Cerebellar nuclear complex (tissue), 1 donor: ENCODE data around the gene ANGPT4.

Experiments
- DNase-seq, 2 experiments: peaks; one replicate each; lab custom pipeline; 2025; lab: John Stamatoyannopoulos, UW

ANGPT4 gene

GRCh38 chr20:940926-941325, 24.8 kb upstream of the ANGPT4 start:
- DNase-seq, result no peak

DNA sequence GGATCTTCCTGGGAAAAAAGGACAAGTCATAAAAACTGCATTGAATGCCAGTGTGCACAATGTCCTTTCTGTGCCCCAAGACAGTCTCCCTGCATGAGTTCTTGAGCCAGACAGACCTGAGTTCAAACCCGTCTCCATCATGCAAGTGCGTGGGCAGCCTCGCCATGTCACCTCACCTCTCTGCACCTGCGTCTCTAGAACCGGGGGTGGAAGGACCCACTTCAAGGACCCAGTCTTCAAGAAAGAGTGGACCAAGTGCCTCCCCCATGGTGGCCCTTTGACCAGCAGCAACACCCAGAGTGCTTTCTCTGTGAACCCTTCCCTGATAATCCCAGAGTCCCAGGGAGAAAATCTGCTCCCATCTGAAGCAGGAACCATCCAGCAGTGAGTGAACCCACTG, 23.5 kb upstream of the ANGPT4 start:
- DNase-seq, result no peak

DNA sequence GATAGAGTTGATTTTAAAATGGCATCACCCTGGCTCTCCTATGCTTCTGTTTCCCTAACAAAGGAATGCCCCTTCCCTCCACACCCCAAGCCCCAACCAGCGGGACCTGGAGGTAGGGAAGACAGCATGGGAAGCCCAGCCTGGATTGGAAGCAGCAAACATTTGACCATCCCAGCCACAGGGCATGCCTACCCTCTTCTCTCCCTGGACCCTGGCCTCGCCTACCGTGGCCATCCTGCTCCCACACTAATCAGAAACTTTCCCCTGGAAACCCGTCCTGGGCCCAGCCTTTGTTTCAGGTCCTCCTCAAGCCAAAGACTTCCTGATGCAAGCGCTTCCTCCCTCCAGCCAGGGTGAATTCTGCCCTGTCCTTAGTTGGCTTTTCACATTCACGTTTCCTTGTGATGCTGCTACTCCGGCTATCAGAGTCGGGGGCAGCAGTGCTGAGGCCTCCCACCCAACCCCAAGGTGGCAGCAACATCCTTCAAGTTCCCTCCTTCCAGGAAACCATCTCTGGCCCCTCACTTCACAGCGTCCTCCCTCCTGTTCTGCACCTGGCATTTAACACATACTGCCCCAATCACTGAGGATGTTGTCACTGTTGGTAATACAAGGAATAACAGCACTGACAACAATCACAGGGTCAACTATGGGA, 18.2 kb upstream of the ANGPT4 start:
- DNase-seq, result no peak

- DNase-seq, result no peak
Observed at GRCh38 chr20:933029-933428, 16.9 kb upstream of the ANGPT4 start.

GRCh38 chr20:931401-931800, 15.3 kb upstream of the ANGPT4 start:
- no peak for DNase-seq

- no peak for DNase-seq
Observed at GRCh38 chr20:926670-927069, 10.5 kb upstream of the ANGPT4 start.

DNA sequence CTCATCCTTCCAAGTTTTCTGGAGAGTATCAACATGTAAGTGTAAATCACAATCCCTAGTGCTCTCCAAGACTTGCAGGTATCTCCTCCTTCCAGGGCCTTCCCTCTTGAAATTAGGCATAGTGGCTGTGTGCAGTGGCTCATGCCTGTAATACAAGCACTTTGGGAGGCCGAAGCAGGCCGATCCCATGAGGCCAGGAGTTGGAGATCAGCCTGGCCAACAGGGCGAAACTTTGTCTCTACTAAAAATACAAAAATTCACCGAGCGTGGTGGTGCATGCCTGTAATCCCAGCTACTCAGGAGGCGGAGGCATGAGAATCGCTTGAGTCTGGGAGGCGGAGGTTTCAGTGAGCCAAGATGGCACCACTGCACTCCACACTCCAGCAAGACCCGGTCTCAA, 9.4 kb upstream of the ANGPT4 start:
- DNase-seq, result no peak

- no peak for DNase-seq
Observed at GRCh38 chr20:924639-925038, 8.5 kb upstream of the ANGPT4 start.

DNA sequence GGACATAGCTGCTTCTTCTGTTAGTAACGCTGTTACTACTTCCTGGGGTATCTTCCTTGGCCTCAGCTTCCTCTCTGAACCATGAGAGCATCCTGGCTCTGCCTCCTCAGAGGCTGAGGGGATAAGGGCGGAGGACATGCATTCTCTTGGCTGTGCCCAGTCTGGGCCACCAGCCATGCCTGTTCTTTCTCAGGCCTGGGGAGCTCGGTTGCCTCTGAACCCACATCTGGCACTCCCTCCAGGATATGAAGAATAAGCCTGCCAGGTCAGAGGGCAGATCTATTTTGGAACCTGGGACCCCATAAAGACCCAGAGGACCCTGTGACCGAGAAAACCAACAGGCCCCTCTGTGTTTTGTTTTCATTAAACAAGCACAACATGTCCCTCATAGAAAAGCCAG, 6.6 kb upstream of the ANGPT4 start:
- DNase-seq, result no peak

DNA sequence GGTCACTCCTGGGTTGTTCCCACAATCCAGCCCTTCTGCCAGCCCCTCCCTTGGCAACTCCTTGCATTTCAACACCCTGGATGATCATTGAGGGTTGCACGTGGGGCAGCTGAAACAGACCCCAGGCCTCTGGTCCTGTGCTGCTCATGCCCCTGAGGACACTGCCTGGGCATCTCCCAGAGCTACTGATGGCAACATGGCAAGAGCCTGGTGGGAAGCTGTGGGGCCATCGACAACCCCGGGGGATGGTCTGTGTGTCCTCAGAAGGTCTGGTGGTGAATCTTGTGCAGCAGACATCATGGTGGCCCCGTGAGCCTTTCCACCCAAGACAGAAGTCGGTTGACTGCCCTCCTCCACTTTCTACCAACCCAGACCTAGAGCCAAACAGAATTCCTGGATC, 4.9 kb upstream of the ANGPT4 start:
- no peak for DNase-seq

DNA sequence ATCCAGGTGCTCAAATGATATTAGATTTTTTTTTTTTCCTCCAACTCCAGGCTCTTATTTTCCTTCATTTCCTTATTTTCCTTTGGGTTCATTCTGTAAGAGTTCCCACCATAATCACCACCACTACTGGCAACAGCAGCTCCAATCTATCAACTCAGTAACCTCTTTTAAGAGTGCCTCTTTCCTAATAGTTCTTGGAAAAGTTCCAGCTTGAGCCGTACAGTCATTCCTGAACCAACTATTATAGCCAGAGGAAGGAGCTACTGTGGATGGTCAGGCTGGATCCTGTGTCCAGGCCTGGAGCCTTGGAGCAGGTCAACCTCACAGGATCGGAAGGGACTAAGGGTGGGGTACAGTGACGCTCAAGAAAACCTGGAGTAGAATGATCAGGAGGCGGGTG, 4.2 kb upstream of the ANGPT4 start:
- DNase-seq, result no peak

DNA sequence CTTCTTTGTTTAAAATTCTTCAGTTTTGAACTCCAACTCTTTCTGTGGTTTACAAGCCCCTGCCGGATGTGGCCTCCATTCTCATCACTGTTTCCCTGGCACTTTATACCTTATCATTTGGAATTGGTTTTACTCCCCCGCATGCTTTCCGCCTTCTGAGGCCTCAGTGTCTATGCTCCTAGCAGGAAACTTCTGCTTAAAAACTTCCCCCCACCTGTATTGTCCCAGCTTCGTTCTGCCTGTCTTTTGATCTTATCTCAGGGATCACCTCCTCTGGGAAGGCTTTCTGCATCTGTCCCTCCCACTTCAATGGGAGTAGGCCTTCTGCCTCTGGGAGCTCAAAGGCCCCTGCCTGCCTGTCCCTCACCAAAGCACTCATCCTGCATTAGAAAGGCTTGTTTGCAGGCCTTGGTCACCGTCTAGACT, 3.4 kb upstream of the ANGPT4 start:
- DNase-seq, result no peak

- DNase-seq, result no peak
Observed at GRCh38 chr20:917416-917815, 1.3 kb upstream of the ANGPT4 start.

- DNase-seq, result no peak
Observed at GRCh38 chr20:916825-917224, 691 bp upstream of the ANGPT4 start.

DNA sequence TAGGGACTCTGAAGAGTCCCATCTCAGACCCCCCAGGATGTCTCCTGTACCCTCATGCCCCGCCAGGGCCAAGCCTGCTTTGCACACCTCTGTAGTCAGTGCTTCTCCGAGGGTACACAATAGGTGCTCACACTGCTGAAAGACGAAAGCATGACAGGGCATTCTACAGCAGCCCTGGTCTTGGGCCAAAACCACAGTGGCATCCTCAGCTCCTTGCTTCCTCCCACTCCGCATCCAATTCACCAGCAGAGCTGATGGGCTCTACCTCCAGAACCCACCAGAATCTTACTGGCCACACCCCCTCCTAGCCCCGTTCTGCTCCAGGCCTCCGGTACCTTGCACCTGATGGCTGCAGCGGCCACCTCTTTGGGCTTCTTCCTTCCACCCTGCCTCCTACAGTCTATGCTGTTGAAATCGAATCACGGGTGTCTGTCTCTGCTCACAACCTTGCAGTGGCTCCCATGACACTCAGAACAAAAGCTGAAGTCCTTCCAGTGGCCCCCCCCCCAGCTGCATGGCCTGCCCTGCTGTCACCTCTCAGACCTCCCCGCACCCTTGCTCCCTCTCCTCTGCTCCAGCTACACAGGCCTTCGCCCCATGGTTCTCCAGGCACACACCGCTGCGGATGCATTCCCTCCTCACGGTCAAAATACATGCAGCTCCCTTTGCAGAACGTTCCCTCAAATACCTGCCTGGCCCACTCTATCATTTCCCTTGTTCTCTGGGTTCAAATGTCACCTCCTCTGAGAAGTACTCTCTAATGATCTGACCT, 1.2 kb downstream of the ANGPT4 start:
- no peak for DNase-seq

DNA sequence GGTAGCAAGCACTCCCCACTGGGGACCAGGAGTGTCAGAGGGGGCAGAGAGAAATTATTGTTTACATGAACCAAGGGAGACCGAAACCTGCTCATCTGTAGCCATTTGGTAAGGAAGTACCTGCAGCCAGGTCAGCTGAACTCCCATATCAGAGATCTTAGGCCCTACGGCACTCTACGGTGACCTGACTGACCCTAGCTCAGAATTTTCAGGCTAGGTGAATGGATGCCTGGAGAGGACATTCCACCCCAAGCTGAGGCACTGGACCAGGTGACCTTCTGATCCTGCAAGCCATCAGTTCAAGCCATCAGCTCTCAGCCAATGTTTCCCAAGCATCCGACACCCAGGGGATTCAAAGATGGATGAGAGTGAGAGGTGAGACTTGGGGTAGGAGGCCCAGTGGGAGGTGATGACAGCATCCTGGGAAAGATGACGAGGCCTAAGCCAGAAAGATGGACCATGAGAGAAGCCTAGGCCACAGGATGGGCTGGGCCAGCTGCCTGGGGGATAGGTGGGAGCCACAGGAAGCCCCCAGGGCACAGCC, 2.8 kb downstream of the ANGPT4 start:
- no peak for DNase-seq

DNA sequence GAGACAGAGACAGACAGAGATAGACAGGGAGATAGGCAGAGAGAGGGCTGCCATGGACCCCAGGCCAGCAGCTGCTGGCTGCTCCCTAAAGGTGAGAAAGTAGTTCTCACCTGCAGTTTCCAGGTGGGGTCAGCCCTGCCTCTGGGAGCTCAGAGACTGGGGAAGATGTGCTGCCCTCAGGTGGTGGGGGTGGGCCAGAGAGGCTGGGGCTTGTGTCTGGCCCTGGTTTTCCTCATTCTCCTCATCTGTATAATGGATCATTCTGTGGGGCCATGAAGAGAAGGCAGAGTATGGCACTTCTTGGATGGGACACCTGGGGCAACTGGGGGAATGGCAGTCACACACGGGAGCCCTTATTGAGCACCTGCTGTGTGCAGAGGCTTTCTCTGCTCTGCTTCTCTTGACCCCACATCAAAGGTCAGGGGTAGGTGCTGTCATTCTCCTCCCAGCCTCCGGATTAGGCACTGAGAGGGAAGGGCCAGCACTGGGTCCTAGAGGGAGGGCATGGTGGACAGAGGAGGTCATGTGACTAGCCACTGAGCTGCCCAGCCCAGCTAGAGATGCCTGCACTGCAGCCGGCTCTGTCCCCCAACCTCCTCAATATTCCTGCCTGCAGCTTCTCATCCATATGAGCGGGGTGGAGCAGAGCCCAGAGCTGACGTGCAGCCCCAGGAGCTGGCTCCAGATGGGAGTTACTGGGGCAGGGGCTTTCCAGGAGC, 4.1 kb downstream of the ANGPT4 start:
- DNase-seq, result no peak

- DNase-seq, result no peak
Observed at GRCh38 chr20:910870-911770, 5.0 kb downstream of the ANGPT4 start.

DNA sequence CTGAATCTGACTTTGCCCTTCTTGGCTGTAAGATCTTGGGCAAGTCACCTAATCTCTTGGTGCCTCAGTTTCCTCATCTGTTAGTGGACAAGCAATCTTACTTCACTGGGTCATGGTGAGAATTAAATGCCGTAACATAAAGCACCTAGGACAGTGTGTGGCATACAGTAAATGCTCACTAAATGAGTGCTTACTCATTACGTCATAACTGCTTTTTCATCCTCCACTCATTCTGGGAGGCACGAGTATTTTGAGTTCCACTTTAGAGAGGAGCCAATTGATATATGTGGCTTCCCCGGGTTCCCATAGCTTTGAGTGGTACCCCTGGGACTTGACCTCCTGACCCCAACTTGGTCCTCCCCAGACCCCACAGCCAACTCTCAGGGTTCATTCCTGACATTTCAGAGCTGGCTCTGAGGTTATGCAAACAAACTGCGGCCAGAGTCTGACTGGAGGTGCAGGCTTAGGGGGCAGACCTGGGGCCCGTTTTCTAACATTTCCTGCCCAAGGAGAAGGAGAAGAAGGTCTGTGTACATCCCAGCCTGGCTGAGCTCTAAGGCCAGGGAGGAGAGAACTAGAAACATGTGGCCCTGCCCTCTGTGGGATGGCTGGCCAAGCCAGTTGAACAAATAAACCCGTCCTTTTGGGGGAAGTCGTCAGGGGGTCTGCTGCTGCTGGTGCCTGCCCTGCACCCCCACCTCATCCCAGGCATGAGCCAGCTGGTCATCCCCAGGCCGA, 5.8 kb downstream of the ANGPT4 start:
- DNase-seq, result no peak

DNA sequence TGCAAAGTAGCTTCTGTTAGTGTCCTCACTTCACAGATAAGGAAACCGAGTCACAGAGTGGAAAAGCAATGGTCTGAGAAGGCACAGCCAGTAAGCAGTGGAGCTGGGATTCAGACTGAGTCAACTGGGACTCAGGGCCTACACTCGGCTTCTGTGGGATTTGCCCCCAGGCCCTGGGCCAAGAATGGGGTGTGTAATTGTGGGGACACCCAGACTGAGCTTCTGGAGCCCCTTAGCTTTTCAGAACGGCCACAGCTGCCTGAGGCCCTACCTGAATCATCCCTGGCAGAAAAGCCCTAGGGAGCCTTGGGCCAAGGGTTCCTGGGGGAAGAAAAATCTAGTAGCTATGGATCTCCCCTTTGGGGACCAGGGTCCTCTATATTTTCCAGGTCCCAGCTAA, 6.5 kb downstream of the ANGPT4 start:
- DNase-seq, result no peak

GRCh38 chr20:906703-907270, 9.3 kb downstream of the ANGPT4 start:
- no peak for DNase-seq
